Lung (tissue), 12 donors: ENCODE data around the gene CDK14. TPM values are rescaled to one million over a fixed set of nuclear protein-coding genes. Genes with fewer than 3 reads are reported as not detected.

Source experiments
- ATAC-seq: fragments of 200-7000 bp; cut with Tn5 transposase; one replicate; pipeline ENCODE4 v1.9.1; 2020; ENCODE audit warnings: moderate number of reproducible peaks; ENCODE audit not compliant: insufficient read depth, low FRiP score
- DNase-seq, 3 donors: peaks; one replicate each; pipeline ENCODE4 v3.0.0-alpha.2; 2013 to 2017
- H3K27ac ChIP-seq, 2 donors: one replicate each; pipeline ENCODE4 v1.5.1; 2013; ENCODE audit warnings: mild to moderate bottlenecking in 2 of 2, moderate library complexity in 2 of 2, control low read depth in 1 of 2, inconsistent platforms in 1 of 2, low read depth in 1 of 2, low read length in 1 of 2
- H3K27me3 ChIP-seq, 3 donors: one replicate each; pipeline ENCODE4 v1.5.1; 2013; ENCODE audit warnings: low read length in 2 of 3; ENCODE audit not compliant: control insufficient read depth in 3 of 3, insufficient read depth in 3 of 3
- H3K36me3 ChIP-seq, 4 donors: one replicate each; pipeline ENCODE4 v1.5.1; 2013; ENCODE audit warnings: low read length in 4 of 4, mild to moderate bottlenecking in 1 of 4, moderate library complexity in 1 of 4; ENCODE audit not compliant: control insufficient read depth in 4 of 4, insufficient read depth in 4 of 4
- H3K4me1 ChIP-seq, 5 donors: one replicate each; pipeline ENCODE4 v1.5.1; 2013; ENCODE audit warnings: low read length in 5 of 5, mild to moderate bottlenecking in 2 of 5, moderate library complexity in 1 of 5; ENCODE audit not compliant: control insufficient read depth in 5 of 5, insufficient read depth in 5 of 5
- H3K4me3 ChIP-seq: one replicate; pipeline ENCODE4 v1.5.1; 2013; ENCODE audit warnings: mild to moderate bottlenecking, control low read depth, moderate library complexity
- H3K9ac ChIP-seq, 2 donors: one replicate each; pipeline ENCODE4 v1.5.1; 2013; ENCODE audit warnings: low read length in 2 of 2, control low read depth in 1 of 2; ENCODE audit not compliant: insufficient read depth in 1 of 2
- H3K9me3 ChIP-seq, 4 donors: one replicate each; pipeline ENCODE4 v1.5.1; 2013; ENCODE audit warnings: low read length in 3 of 4, mild to moderate bottlenecking in 1 of 4, moderate library complexity in 1 of 4; ENCODE audit not compliant: control insufficient read depth in 4 of 4, insufficient read depth in 3 of 4
- WGBS, 2 donors: extraction: QIAGEN DNeasy Blood & Tissue Kit; methylation state at CpG; one replicate each; pipeline ENCODE4 v1.1.7; 2013; 5-methylcytosine and 5-hydroxymethylcytosine counted together
- polyA plus RNA-seq, 2 donors: library from polyadenylated mRNA; stranded (reverse); fragments of 200-250 nt; gene quantifications; one replicate each; pipeline ENCODE4 v1.2.1, GENCODE V29; 2013
- total RNA-seq, 2 donors: library from RNA; depleted of rRNA in 1 of 2; stranded (reverse); fragments of >200 nt in 1 of 2; gene quantifications; one replicate each; pipeline ENCODE4 v1.2.1, GENCODE V29; 2014 to 2021
- TF ChIP-seq, protein P1 (sequence below): IDR thresholded peaks from 2 replicates; pipeline ENCODE4 v1.5.1; 2012; ENCODE audit warnings: mild to moderate bottlenecking; ENCODE audit errors: control extremely low read depth, extremely low read depth
- donor health status: control.
- donor health status: control.
- donor health status: Bipolar disorder and iron deficiency.
- donor health status: healthy.
- donor health status: DM: yes; HTN: yes; CAD: no.

CDK14 gene
- total and polyA plus RNA-seq, 4 donors, result 4.3 to 117 (median 18.9) TPM

DNA sequence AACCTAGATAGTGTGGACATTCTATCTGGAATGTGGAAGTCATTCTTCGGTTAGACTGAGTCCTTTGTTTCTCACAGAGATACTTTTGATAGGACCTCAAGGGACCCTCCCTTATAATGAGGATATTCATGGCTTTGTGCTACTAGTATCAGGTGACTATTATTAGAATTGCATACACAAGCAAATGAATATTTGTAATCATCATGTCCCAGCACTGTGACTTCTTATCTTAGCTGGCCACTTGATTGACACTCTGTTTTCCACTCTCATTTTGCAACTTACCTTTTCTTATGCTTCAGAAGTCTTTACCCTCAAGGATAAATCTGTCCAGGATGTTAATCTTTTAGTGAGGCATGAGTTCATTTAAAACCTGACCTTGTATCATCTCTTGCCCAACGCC is 399.9 kb downstream of the CDK14 start:
- Histone ChIP-seq H3K27ac (no peak overlapping the region), H3K9ac (no peak overlapping the region), H3K36me3 (peaks cover 0 to 3% (median 0%) of the 10 kb centered on the region in 4 donors), H3K27me3 (no peaks in the 10 kb centered on the region), H3K4me1 (peaks cover 0 to 6% (median 3%) of the 10 kb centered on the region in 5 donors), H3K4me3 (no peak overlapping the region), H3K9me3 (no peaks in the 10 kb centered on the region)
- no peak for ATAC-seq
- DNase-seq, result no peak
- TF ChIP-seq, protein P1, sequence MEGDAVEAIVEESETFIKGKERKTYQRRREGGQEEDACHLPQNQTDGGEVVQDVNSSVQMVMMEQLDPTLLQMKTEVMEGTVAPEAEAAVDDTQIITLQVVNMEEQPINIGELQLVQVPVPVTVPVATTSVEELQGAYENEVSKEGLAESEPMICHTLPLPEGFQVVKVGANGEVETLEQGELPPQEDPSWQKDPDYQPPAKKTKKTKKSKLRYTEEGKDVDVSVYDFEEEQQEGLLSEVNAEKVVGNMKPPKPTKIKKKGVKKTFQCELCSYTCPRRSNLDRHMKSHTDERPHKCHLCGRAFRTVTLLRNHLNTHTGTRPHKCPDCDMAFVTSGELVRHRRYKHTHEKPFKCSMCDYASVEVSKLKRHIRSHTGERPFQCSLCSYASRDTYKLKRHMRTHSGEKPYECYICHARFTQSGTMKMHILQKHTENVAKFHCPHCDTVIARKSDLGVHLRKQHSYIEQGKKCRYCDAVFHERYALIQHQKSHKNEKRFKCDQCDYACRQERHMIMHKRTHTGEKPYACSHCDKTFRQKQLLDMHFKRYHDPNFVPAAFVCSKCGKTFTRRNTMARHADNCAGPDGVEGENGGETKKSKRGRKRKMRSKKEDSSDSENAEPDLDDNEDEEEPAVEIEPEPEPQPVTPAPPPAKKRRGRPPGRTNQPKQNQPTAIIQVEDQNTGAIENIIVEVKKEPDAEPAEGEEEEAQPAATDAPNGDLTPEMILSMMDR, result no peak
- WGBS, 2 donors, result 90 to 93% methylated on average over 2 of the region's 2 CpGs

DNA sequence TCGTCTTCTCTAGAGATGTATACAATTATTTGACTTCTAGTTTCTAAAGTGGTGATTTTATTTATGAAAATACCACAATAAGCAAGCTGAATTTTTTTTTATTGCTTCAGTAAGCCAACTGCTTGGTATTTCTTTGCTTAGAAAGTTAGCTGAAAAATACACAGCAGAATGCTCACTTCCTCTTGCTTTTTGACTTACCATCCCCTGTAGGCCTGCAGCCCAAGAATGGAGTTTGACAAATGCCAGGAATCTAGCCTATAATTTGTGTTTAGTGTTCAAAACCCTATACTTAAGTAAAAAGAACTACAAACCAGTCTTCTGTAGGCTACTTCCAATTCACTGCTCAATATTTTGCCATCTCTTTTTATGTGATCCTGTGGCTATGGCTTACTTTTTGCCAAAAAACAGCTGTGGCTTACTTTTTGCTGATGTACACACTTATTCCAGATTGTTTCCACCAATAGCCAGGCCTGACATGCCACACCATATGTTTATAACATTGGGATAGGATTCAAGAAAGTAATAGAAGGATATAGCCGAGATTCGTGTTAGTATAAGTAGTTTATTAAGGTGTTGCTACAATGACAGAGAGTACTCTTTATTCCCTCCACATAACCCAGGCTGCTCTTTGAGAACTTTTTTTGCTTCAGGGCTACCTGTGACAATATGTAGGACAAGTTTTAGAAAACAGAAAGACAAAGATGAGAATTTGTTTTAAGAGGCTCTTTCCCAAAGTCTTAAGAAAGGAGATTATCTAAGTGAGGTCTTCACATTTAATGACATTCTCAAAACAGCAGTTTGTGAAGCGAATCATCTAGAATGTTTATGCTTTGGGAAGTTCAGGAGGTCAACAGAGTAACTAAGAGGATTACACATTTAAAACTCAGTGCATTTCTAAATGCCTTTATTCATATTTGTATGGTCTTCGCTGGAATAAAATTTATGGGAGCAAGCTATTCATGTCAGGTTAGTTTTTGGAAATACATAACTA is 404.2 kb downstream of the CDK14 start:
- Histone ChIP-seq H3K27me3 (no peaks in the 10 kb centered on the region), H3K4me3 (no peak overlapping the region), H3K36me3 (peaks cover 0 to 4% (median 0%) of the 10 kb centered on the region in 4 donors), H3K9ac (no peak overlapping the region), H3K9me3 (peaks cover 0 to 3% (median 0%) of the 10 kb centered on the region in 4 donors), H3K4me1 (peaks cover 0 to 6% (median 3%) of the 10 kb centered on the region in 5 donors), H3K27ac (no peak overlapping the region)
- WGBS, 2 donors, result 75 to 80% methylated on average over 5 of the region's 5 CpGs
- DNase-seq (peak in 2 of 3 donors; percentile 38 to 46), ATAC-seq (no peak)
- TF ChIP-seq, protein P1, result no peak

DNA sequence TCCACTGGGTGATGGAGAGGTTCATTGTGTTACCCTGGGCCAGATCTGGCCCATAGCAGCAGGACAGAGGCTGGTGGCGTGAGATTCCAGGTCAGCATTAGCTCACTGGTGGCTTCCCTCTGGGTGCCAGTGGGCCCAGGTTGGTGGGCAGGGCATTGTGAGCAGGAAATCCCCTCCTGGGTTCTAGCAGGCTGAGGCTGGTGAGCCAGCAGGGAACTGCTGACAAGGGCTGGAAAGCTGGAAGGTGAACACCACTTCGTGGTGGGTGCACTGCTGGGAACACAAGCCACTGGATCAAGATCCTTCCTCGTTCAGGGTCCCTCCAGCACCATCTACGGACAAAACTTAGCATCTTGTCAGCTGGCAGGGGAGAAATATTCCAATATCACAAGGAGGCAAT is 408.9 kb downstream of the CDK14 start:
- Histone ChIP-seq H3K4me3 (no peak overlapping the region), H3K27ac (no peak overlapping the region), H3K36me3 (peaks cover 0 to 4% (median 0%) of the 10 kb centered on the region in 4 donors), H3K27me3 (no peaks in the 10 kb centered on the region), H3K9ac (no peak overlapping the region), H3K4me1 (peaks cover 0 to 4% (median 0%) of the 10 kb centered on the region in 5 donors), H3K9me3 (peaks cover 0 to 3% (median 0%) of the 10 kb centered on the region in 4 donors)
- ATAC-seq (no peak), DNase-seq (no peak)
- 77 to 93% methylated on average over 4 of the region's 4 CpGs for WGBS, 2 donors
- TF ChIP-seq, protein P1, result no peak
